Peyer's patch (tissue), 4 donors: ENCODE measurements around the gene RRBP1. TPM values are rescaled to one million over a fixed set of nuclear protein-coding genes. Genes with fewer than 3 reads are reported as not detected.

Experiments used
- DNase-seq, 3 donors: peaks; one replicate each; pipeline ENCODE4 v3.0.0-alpha.2; 2017 to 2019
- H3K27ac ChIP-seq, 4 donors: fragments of 200-600 bp; sonication (generic); one replicate each; pipeline ENCODE4 v1.5.1; 2016 to 2019
- H3K27me3 ChIP-seq, 2 donors: fragments of 200-600 bp; sonication (generic); one replicate each; pipeline ENCODE4 v1.5.1; 2019
- H3K36me3 ChIP-seq, 3 donors: fragments of 200-600 bp; sonication (generic); one replicate each; pipeline ENCODE4 v1.5.1; 2016 to 2019
- H3K4me1 ChIP-seq, 4 donors: fragments of 200-600 bp; sonication (generic); one replicate each; pipeline ENCODE4 v1.5.1; 2016 to 2019
- H3K4me3 ChIP-seq, 4 donors: fragments of 200-600 bp; sonication (generic); 1 replicate in 3 of 4; 2 replicates in 1 of 4; pipeline ENCODE4 v1.5.1; 2016 to 2019; ENCODE audit warnings: mild to moderate bottlenecking in 1 of 4
- H3K9me3 ChIP-seq, 4 donors: fragments of 200-600 bp; sonication (generic); one replicate each; pipeline ENCODE4 v1.5.1; 2016 to 2019; ENCODE audit warnings: mild to moderate bottlenecking in 1 of 4
- POLR2A ChIP-seq, 2 donors: fragments of 450-650 bp; IDR thresholded peaks; one replicate each; pipeline ENCODE4 v1.5.1; 2017; ENCODE audit warnings: antibody characterized with exemption in 2 of 2, mild to moderate bottlenecking in 2 of 2, moderate library complexity in 2 of 2
- total RNA-seq, 4 donors: library from RNA; depleted of rRNA; stranded (reverse); fragments of >200 nt; gene quantifications; one replicate each; pipeline ENCODE4 v1.1.0, GENCODE V29; 2016
- TF ChIP-seq, protein P1 (sequence below), 6 experiments: fragments of 450-650 bp in 4 of 6; fragments of 200-600 bp in 2 of 6; sonication (generic) in 1 of 6; IDR thresholded peaks; one replicate each; pipeline ENCODE4 v1.5.1; 2017 to 2019; ENCODE audit warnings: antibody characterized with exemption in 6 of 6, mild to moderate bottlenecking in 3 of 6, moderate library complexity in 1 of 6

RRBP1 gene
- total RNA-seq, 4 donors from 2014 or later = 169 to 328 (median 249) TPM

GRCh38 chr20:17716331-17716730, 34.3 kb upstream of the RRBP1 start:
- TF ChIP-seq, protein P1, sequence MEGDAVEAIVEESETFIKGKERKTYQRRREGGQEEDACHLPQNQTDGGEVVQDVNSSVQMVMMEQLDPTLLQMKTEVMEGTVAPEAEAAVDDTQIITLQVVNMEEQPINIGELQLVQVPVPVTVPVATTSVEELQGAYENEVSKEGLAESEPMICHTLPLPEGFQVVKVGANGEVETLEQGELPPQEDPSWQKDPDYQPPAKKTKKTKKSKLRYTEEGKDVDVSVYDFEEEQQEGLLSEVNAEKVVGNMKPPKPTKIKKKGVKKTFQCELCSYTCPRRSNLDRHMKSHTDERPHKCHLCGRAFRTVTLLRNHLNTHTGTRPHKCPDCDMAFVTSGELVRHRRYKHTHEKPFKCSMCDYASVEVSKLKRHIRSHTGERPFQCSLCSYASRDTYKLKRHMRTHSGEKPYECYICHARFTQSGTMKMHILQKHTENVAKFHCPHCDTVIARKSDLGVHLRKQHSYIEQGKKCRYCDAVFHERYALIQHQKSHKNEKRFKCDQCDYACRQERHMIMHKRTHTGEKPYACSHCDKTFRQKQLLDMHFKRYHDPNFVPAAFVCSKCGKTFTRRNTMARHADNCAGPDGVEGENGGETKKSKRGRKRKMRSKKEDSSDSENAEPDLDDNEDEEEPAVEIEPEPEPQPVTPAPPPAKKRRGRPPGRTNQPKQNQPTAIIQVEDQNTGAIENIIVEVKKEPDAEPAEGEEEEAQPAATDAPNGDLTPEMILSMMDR (IDR thresholded peaks at IDR 0.05) = no peak
- no peak for TF ChIP-seq POLR2A (IDR thresholded peaks at IDR 0.05)
- no peaks in the 10 kb centered on the region for H3K36me3 ChIP-seq
- H3K4me3 ChIP-seq = no peak overlapping the region
- peaks cover 0 to 1% (median 0%) of the 10 kb centered on the region in 4 donors for H3K4me1 ChIP-seq
- H3K9me3 ChIP-seq = no peaks in the 10 kb centered on the region
- H3K27ac ChIP-seq = no peak overlapping the region
- DNase-seq = no peak
- H3K27me3 ChIP-seq = no peaks in the 10 kb centered on the region

- Histone ChIP-seq H3K4me3 (no peak overlapping the region), H3K27ac (no peak overlapping the region), H3K36me3 (no peaks in the 10 kb centered on the region), H3K4me1 (peaks cover 0 to 14% (median 0%) of the 10 kb centered on the region in 4 donors), H3K27me3 (no peaks in the 10 kb centered on the region), H3K9me3 (no peaks in the 10 kb centered on the region)
- DNase-seq = no peak
- no peak for TF ChIP-seq POLR2A (IDR thresholded peaks at IDR 0.05)
- TF ChIP-seq, protein P1 (IDR thresholded peaks at IDR 0.05) = no peak
Measured at GRCh38 chr20:17715075-17715474, 33.0 kb upstream of the RRBP1 start.

DNA sequence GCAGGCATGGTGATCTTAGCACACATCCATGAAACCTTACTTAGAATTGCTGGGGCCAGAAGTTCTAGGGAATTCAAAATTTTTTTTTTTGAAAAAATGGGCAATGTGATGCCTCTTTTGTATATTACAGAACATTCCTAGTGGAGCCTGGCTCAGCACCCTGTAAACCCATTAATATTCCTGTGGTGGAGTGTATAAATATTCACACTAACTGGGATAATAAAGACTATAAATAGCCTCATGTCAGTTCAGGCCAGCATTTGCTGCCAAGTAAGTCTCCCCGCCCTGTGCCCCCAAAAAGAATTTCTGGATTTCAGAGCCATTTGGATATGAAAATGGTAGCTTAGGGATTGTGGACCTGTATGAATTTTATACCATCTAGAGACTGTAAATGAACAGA, 32.6 kb upstream of the RRBP1 start:
- Histone ChIP-seq H3K9me3 (no peaks in the 10 kb centered on the region), H3K27ac (no peak overlapping the region)

GRCh38 chr20:17712708-17713107, 30.7 kb upstream of the RRBP1 start:
- Histone ChIP-seq H3K4me3 (no peak overlapping the region), H3K9me3 (no peaks in the 10 kb centered on the region), H3K4me1 (peaks cover 0 to 19% (median 0%) of the 10 kb centered on the region in 4 donors), H3K27ac (no peak overlapping the region), H3K36me3 (no peaks in the 10 kb centered on the region), H3K27me3 (no peaks in the 10 kb centered on the region)
- TF ChIP-seq, protein P1 (IDR thresholded peaks at IDR 0.05) = no peak
- TF ChIP-seq POLR2A (IDR thresholded peaks at IDR 0.05) = no peak
- DNase-seq = no peak

More for the DNA sequence above, 32.6 kb upstream of the RRBP1 start:
- Histone ChIP-seq H3K27me3 (no peaks in the 10 kb centered on the region), H3K4me1 (peaks cover 0 to 19% (median 0%) of the 10 kb centered on the region in 4 donors), H3K4me3 (no peak overlapping the region), H3K36me3 (no peaks in the 10 kb centered on the region)
- TF ChIP-seq, protein P1 (IDR thresholded peaks at IDR 0.05) = no peak
- no peak for TF ChIP-seq POLR2A (IDR thresholded peaks at IDR 0.05)
- no peak for DNase-seq

GRCh38 chr20:17712201-17712600, 30.2 kb upstream of the RRBP1 start:
- no peaks in the 10 kb centered on the region for H3K36me3 ChIP-seq
- no peaks in the 10 kb centered on the region for H3K27me3 ChIP-seq
- H3K27ac ChIP-seq = no peak overlapping the region
- H3K4me3 ChIP-seq = no peak overlapping the region
- peaks cover 0 to 19% (median 0%) of the 10 kb centered on the region in 4 donors for H3K4me1 ChIP-seq
- no peaks in the 10 kb centered on the region for H3K9me3 ChIP-seq
- no peak for DNase-seq
- TF ChIP-seq, protein P1 (IDR thresholded peaks at IDR 0.05) = no peak
- no peak for TF ChIP-seq POLR2A (IDR thresholded peaks at IDR 0.05)

DNA sequence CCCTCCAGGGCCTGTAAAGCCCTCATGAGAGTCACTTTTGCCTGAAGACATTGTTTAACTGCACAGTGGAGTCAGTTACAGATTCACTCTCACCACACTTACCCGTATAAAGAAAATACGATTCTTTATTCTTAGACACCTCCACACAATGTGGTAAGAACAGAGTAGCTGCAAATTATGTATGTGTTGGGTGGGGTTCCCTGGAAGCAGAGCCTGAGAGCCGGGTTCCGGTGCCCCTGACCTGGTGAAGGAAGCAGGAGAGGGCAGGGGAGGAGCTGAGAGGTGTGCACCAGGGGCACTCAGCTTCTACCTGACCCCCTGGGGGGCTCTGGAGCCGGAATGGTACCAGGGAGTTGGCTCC, 29.2 kb upstream of the RRBP1 start:
- no peak for DNase-seq
- Histone ChIP-seq H3K4me1 (peaks cover 0 to 19% (median 0%) of the 10 kb centered on the region in 4 donors), H3K4me3 (no peak overlapping the region), H3K27me3 (no peaks in the 10 kb centered on the region), H3K27ac (peak overlapping the region in 1 of 4 donors; percentile 18), H3K9me3 (no peaks in the 10 kb centered on the region), H3K36me3 (no peaks in the 10 kb centered on the region)
- TF ChIP-seq, protein P1 (IDR thresholded peaks at IDR 0.05) = no peak
- TF ChIP-seq POLR2A (IDR thresholded peaks at IDR 0.05) = no peak
